Loucy (cell line): ENCODE data around the gene LRBA.

Experiments used
- H2AFZ ChIP-seq: fragments of 200-600 bp; sonication (generic); 2 replicates; pipeline ENCODE4 v1.6.0; 2016; ENCODE audit warnings: antibody characterized with exemption, mild to moderate bottlenecking, low read length, moderate library complexity
- H3F3A ChIP-seq: fragments of 200-600 bp; 2 replicates; pipeline ENCODE4 v1.6.0; 2016; ENCODE audit warnings: antibody characterized with exemption, low read depth, mild to moderate bottlenecking
- H3K27me3 ChIP-seq: fragments of 200-600 bp; sonication (generic); 2 replicates; pipeline ENCODE4 v1.6.1; 2014; ENCODE audit warnings: low read length, mild to moderate bottlenecking; ENCODE audit not compliant: insufficient read depth, poor library complexity, severe bottlenecking
- H3K36me3 ChIP-seq: fragments of 200-600 bp; sonication (generic); 2 replicates; pipeline ENCODE4 v1.6.1; 2016; ENCODE audit warnings: low read length; ENCODE audit not compliant: insufficient read depth
- H3K4me1 ChIP-seq: fragments of 200-600 bp; sonication (generic); 2 replicates; pipeline ENCODE4 v1.5.1; 2014; ENCODE audit warnings: low read length, mild to moderate bottlenecking; ENCODE audit not compliant: insufficient read depth, poor library complexity, severe bottlenecking
- H3K4me2 ChIP-seq: fragments of 200-600 bp; sonication (generic); 2 replicates; pipeline ENCODE4 v1.6.0; 2014; ENCODE audit warnings: antibody characterized with exemption, low read length, low read depth, mild to moderate bottlenecking; ENCODE audit not compliant: poor library complexity, severe bottlenecking
- H3K4me3 ChIP-seq: fragments of 200-600 bp; sonication (generic); 2 replicates; pipeline ENCODE4 v1.5.1; 2014; ENCODE audit warnings: low read length, mild to moderate bottlenecking, mixed read lengths; ENCODE audit not compliant: poor library complexity, severe bottlenecking
- H3K79me2 ChIP-seq: fragments of 200-600 bp; sonication (generic); 2 replicates; pipeline ENCODE4 v1.6.1; 2014; ENCODE audit warnings: low read length; ENCODE audit not compliant: insufficient read depth
- H3K9ac ChIP-seq: fragments of 200-600 bp; sonication (generic); 2 replicates; pipeline ENCODE4 v1.6.0; 2014; ENCODE audit warnings: mild to moderate bottlenecking, low read depth, low read length, moderate library complexity; ENCODE audit not compliant: poor library complexity, severe bottlenecking
- H3K9me2 ChIP-seq: fragments of 200-600 bp; sonication (generic); replicated peaks from 2 replicates; pipeline ENCODE4 v1.6.1; 2016; ENCODE audit warnings: low read depth, low read length, mixed read lengths
- H3K9me3 ChIP-seq: fragments of 200-600 bp; sonication (generic); 2 replicates; pipeline ENCODE4 v1.6.1; 2014; ENCODE audit warnings: mild to moderate bottlenecking, antibody characterized with exemption, low read length, low read depth; ENCODE audit not compliant: insufficient read depth
- H4K20me1 ChIP-seq: fragments of 200-600 bp; sonication (generic); 2 replicates; pipeline ENCODE4 v1.6.0; 2014; ENCODE audit warnings: antibody characterized with exemption, low read length, mild to moderate bottlenecking; ENCODE audit not compliant: insufficient read depth, poor library complexity, severe bottlenecking
- EZH2phosphoT487 ChIP-seq: fragments of 200-600 bp; IDR thresholded peaks from 2 replicates; pipeline ENCODE4 v1.6.1; 2018; ENCODE audit warnings: antibody characterized with exemption, mild to moderate bottlenecking, moderate library complexity, borderline replicate concordance
- TF ChIP-seq, protein P1 (sequence below): fragments of 200-600 bp; sonication (generic); conservative IDR thresholded peaks from 2 replicates; pipeline ENCODE4 v1.5.1; 2014; ENCODE audit warnings: mild to moderate bottlenecking, antibody characterized with exemption, low read length

LRBA gene

GRCh38 chr4:150820409-150820808 is 194.7 kb downstream of the LRBA start:
- TF ChIP-seq, protein P1, sequence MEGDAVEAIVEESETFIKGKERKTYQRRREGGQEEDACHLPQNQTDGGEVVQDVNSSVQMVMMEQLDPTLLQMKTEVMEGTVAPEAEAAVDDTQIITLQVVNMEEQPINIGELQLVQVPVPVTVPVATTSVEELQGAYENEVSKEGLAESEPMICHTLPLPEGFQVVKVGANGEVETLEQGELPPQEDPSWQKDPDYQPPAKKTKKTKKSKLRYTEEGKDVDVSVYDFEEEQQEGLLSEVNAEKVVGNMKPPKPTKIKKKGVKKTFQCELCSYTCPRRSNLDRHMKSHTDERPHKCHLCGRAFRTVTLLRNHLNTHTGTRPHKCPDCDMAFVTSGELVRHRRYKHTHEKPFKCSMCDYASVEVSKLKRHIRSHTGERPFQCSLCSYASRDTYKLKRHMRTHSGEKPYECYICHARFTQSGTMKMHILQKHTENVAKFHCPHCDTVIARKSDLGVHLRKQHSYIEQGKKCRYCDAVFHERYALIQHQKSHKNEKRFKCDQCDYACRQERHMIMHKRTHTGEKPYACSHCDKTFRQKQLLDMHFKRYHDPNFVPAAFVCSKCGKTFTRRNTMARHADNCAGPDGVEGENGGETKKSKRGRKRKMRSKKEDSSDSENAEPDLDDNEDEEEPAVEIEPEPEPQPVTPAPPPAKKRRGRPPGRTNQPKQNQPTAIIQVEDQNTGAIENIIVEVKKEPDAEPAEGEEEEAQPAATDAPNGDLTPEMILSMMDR, result no peak
- TF ChIP-seq EZH2phosphoT487, result no peak
- no peaks in the 10 kb centered on the region for H3K27me3 ChIP-seq

DNA sequence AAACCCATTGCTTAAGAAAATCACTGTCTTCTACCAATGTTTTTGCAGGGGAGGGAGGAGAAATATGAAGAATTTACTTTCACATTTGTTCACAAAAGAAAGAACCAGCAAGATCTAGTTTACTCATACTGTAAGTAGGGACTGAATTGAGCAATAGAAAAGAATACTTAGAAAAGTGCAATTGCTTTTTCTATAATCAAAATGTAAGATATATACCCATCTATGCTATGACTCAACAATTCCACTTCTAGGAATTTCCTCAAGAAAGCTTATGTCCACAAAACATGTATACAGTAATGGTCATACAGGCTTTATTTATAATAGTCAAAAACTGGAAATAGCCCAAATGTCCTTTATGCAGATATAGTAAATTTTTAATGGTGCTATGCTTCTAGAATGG is 196.4 kb downstream of the LRBA start:
- Histone ChIP-seq H3K79me2 (no peaks in the 10 kb centered on the region), H4K20me1 (no peaks in the 10 kb centered on the region), H2AFZ (no peak overlapping the region), H3K4me3 (no peak overlapping the region), H3K9ac (no peak overlapping the region), H3K36me3 (peaks cover 1% of the 10 kb centered on the region; the same call in 1 of the 2 replicates), H3K9me2 (no peaks in the 10 kb centered on the region), H3K4me1 (peaks cover 3% of the 10 kb centered on the region), H3K27me3 (no peaks in the 10 kb centered on the region), H3K9me3 (peaks cover 3% of the 10 kb centered on the region; the same call in 1 of the 2 replicates), H3K4me2 (no peak overlapping the region), H3F3A (no peaks in the 10 kb centered on the region)
- TF ChIP-seq, protein P1, result no peak
- no peak for TF ChIP-seq EZH2phosphoT487

More at GRCh38 chr4:150820409-150820808, 194.7 kb downstream of the LRBA start:
- no peak overlapping the region for H3K4me3 ChIP-seq
- no peaks in the 10 kb centered on the region for H3K9me2 ChIP-seq
- no peak overlapping the region for H2AFZ ChIP-seq
- no peak overlapping the region for H3K9ac ChIP-seq
- H3K79me2 ChIP-seq, result no peaks in the 10 kb centered on the region
- H4K20me1 ChIP-seq, result no peaks in the 10 kb centered on the region
- H3K4me1 ChIP-seq, result peaks cover 12% of the 10 kb centered on the region
- H3K36me3 ChIP-seq, result 0 out of 2 replicates have a peak, but pooled peaks cover 3% of the 10 kb centered on the region
- no peaks in the 10 kb centered on the region for H3F3A ChIP-seq
- no peak overlapping the region for H3K4me2 ChIP-seq
- H3K9me3 ChIP-seq, result peaks cover 3% of the 10 kb centered on the region; the same call in 1 of the 2 replicates

DNA sequence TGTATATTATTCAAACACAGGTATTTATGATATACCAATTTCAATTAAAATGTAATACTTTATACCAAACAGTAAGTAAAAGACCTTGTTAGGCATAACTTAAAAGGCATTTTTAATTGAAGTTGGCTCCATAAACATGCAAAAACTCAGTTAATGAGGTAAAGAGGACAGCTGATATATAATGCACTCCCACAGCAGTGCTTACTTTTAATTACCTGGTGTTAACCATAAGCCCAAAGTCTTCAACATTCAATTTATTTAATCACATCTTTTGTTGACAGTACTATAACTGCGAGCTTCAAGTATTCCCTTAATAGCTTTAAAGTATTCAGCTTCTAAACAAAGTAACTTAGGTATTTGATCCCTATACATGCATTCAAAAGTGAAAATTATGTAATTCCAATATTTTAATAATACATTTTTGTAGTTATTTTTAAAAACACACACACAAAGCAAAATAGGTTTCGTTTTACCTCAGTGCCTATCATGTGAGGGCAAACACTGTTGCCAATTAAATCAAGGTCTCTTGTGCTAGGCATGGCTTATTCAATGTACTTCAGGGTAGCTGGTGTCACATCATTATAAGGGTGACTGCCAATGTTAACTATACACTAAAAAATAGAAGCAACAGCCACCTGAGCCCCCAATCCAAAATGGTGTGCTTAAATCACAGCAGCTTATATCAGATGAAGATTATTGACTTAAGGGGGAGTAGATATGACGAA is 197.1 kb downstream of the LRBA start:
- H3K4me2 ChIP-seq, result no peak overlapping the region
- no peaks in the 10 kb centered on the region for H4K20me1 ChIP-seq
- no peak overlapping the region for H3K9ac ChIP-seq
- peaks cover 3% of the 10 kb centered on the region for H3K4me1 ChIP-seq
- no peak overlapping the region for H3K4me3 ChIP-seq
- no peaks in the 10 kb centered on the region for H3K9me2 ChIP-seq
- H2AFZ ChIP-seq, result no peak overlapping the region
- no peaks in the 10 kb centered on the region for H3F3A ChIP-seq
- peaks cover 4% of the 10 kb centered on the region; the same call in 1 of the 2 replicates for H3K36me3 ChIP-seq
- H3K79me2 ChIP-seq, result no peaks in the 10 kb centered on the region
- TF ChIP-seq, protein P1, result no peak
- TF ChIP-seq EZH2phosphoT487, result no peak
- H3K9me3 ChIP-seq, result peaks cover 3% of the 10 kb centered on the region; the same call in 1 of the 2 replicates
- H3K27me3 ChIP-seq, result no peaks in the 10 kb centered on the region
